Peyer's patch (tissue), 4 donors: ENCODE measurements around the gene PRKAR1B.

Experiments
- CTCF ChIP-seq, 6 experiments: fragments of 450-650 bp in 4 of 6; fragments of 200-600 bp in 2 of 6; sonication (generic) in 1 of 6; IDR thresholded peaks; one replicate each; pipeline ENCODE4 v1.5.1; 2017 to 2019; ENCODE audit warnings: antibody characterized with exemption in 6 of 6, mild to moderate bottlenecking in 3 of 6, moderate library complexity in 1 of 6
- POLR2A ChIP-seq, 2 donors: fragments of 450-650 bp; IDR thresholded peaks; one replicate each; pipeline ENCODE4 v1.5.1; 2017; ENCODE audit warnings: antibody characterized with exemption in 2 of 2, mild to moderate bottlenecking in 2 of 2, moderate library complexity in 2 of 2

- no peak for TF ChIP-seq CTCF (IDR thresholded peaks at IDR 0.05)
- no peak for TF ChIP-seq POLR2A (IDR thresholded peaks at IDR 0.05)
Measured at GRCh38 chr7:555551-556160, 171.4 kb downstream of the PRKAR1B start.
